Ovary (tissue), 9 donors: Measurements from ENCODE around the gene PPP1R9B. TPM values are rescaled to one million over a fixed set of nuclear protein-coding genes. Genes with fewer than 3 reads are reported as not detected.

Experiments used
- DNase-seq, 5 donors: peaks; one replicate each; pipeline ENCODE4 v3.0.0-alpha.2; 2019 to 2020
- H3K27ac ChIP-seq, 2 donors: fragments of 200-600 bp; one replicate each; pipeline versions ENCODE4 v1.5.1 to v1.8.0; 2019 to 2022
- H3K27me3 ChIP-seq: fragments of 200-600 bp; one replicate; pipeline ENCODE4 v1.8.0; 2022
- H3K36me3 ChIP-seq: fragments of 200-600 bp; sonication (generic); one replicate; pipeline ENCODE4 v1.5.1; 2019
- H3K4me1 ChIP-seq: one replicate; pipeline ENCODE4 v1.8.1; 2013; ENCODE audit warnings: mild to moderate bottlenecking, moderate library complexity; ENCODE audit not compliant: insufficient read depth
- H3K4me3 ChIP-seq: fragments of 200-600 bp; sonication (generic); one replicate; pipeline ENCODE4 v1.5.1; 2017
- H3K9me3 ChIP-seq, 2 donors: fragments of 200-600 bp in 1 of 2; sonication (generic) in 1 of 2; one replicate each; pipeline versions ENCODE4 v1.5.1 to v1.8.1; 2013 to 2019; ENCODE audit warnings: mild to moderate bottlenecking in 1 of 2, moderate library complexity in 1 of 2
- CTCF ChIP-seq, 3 donors: fragments of 450-650 bp in 2 of 3; fragments of 200-600 bp in 1 of 3; IDR thresholded peaks; one replicate each; pipeline versions ENCODE4 v1.5.1 to v1.8.0; 2016 to 2022; ENCODE audit warnings: antibody characterized with exemption in 3 of 3, mild to moderate bottlenecking in 1 of 3
- EP300 ChIP-seq: sonication (generic); formaldehyde crosslinking; IDR thresholded peaks from one replicate; pipeline ENCODE4 v1.6.1; 2017; ENCODE audit warnings: antibody characterized with exemption
- POLR2A ChIP-seq: fragments of 450-650 bp; IDR thresholded peaks from one replicate; pipeline ENCODE4 v1.6.1; 2017; ENCODE audit warnings: antibody characterized with exemption, mild to moderate bottlenecking, moderate library complexity
- WGBS, 3 donors: extraction: QIAGEN DNeasy Blood & Tissue Kit in 1 of 3; methylation state at CpG; one replicate each; pipeline versions ENCODE4 v1.1.5 to v1.1.7; 2013 to 2017; 5-methylcytosine and 5-hydroxymethylcytosine counted together
- intact Hi-C, 4 donors: fragments of 100-400 bp; cut with DNase I; formaldehyde crosslinking; loops; one replicate each; pipeline versions ENCODE4 v1.11.0 to v1.15.1; 2022 to 2023
- polyA plus RNA-seq, 2 donors: library from polyadenylated mRNA; stranded (reverse); fragments of 200-250 nt in 1 of 2; fragments of 350-450 nt in 1 of 2; fragmentation: Illumina TruSeq in 1 of 2; extraction: RNeasy Lipid Tissue Mini Kit (QIAGEN cat#74804) in 1 of 2; gene quantifications; one replicate each; pipeline ENCODE4 v1.2.3, GENCODE V29; 2013 to 2014
- total RNA-seq, 7 donors: library from RNA; depleted of rRNA in 2 of 7; stranded (reverse); fragments of >200 nt in 2 of 7; fragmentation: NEBNext Ultra II Directional in 3 of 7; extraction: Animal tissue kit (Norgen Biotek cat#: 25700) in 3 of 7; gene quantifications; one replicate each; pipeline versions ENCODE4 v1.1.0 to v1.2.4, GENCODE V29; 2016 to 2023
- donor health status: DM: no; HTN: no; CAD: no; lungs with moderate emphysema.
- donor health status: DM: no; HTN: no; CAD: no.
- donor health status: Bipolar disorder and iron deficiency.
- donor health status: DM: yes; HTN: yes; CAD: no.
- donor health status: DM: no; HTN: no; CAD: no.
- donor health status: DM: yes; HTN: yes; CAD: no.

PPP1R9B gene
- total and polyA plus RNA-seq, 9 donors: 14.8 to 109 (median 64.3) TPM

- H3K36me3 ChIP-seq: no peaks in the 10 kb centered on the region
- no peak overlapping the region for H3K4me3 ChIP-seq
- no peaks in the 10 kb centered on the region for H3K9me3 ChIP-seq
- 69 to 77% (median 76%) methylated on average over 15 of the region's 15 CpGs for WGBS, 3 donors
- no peaks in the 10 kb centered on the region for H3K27me3 ChIP-seq
- H3K4me1 ChIP-seq: peaks cover 2% of the 10 kb centered on the region
- TF ChIP-seq EP300: no peak
- TF ChIP-seq CTCF (IDR thresholded peaks at IDR 0.05): no peak
- no peak for TF ChIP-seq POLR2A
- intact Hi-C loops: loop anchor here in 3 of 4 donors (5.0 to 10.0 kb wide), 3 partner anchors 184 to 206 kb away; partner anchors contain the start of gene TMEM92 (in 1 of the 3)
- no peak for DNase-seq
- H3K27ac ChIP-seq: no peak overlapping the region
These were observed 59.2 kb downstream of the PPP1R9B start for GRCh38 chr17:50090971-50091917.

- H3K4me1 ChIP-seq: no peaks in the 10 kb centered on the region
- intact Hi-C loops: loop anchor here in 3 of 4 donors (5.0 to 10.0 kb wide), 3 partner anchors 185 to 207 kb away; partner anchors contain the start of gene TMEM92 (in 1 of the 3)
- no peaks in the 10 kb centered on the region for H3K9me3 ChIP-seq
- H3K4me3 ChIP-seq: no peak overlapping the region
- 70 to 75% (median 71%) methylated on average over 6 of the region's 6 CpGs for WGBS, 3 donors
- no peak for TF ChIP-seq EP300
- TF ChIP-seq CTCF (IDR thresholded peaks at IDR 0.05): no peak
- no peak for TF ChIP-seq POLR2A
- no peaks in the 10 kb centered on the region for H3K36me3 ChIP-seq
- no peak overlapping the region for H3K27ac ChIP-seq
- H3K27me3 ChIP-seq: no peaks in the 10 kb centered on the region
- DNase-seq: no peak
These were observed 60.4 kb downstream of the PPP1R9B start for GRCh38 chr17:50090071-50090470.

GRCh38 chr17:50088952-50089825 lies 61.3 kb downstream of the PPP1R9B start:
- H3K9me3 ChIP-seq: no peaks in the 10 kb centered on the region
- no peak overlapping the region for H3K27ac ChIP-seq
- DNase-seq: no peak
- no peaks in the 10 kb centered on the region for H3K27me3 ChIP-seq
- no peaks in the 10 kb centered on the region for H3K4me1 ChIP-seq
- intact Hi-C loops: loop anchor here in 3 of 4 donors (2.0 to 5.0 kb wide), 2 partner anchors 62 kb away; no protein-coding TSS in a partner anchor
- H3K36me3 ChIP-seq: no peaks in the 10 kb centered on the region
- no peak overlapping the region for H3K4me3 ChIP-seq
- WGBS, 3 donors: 75 to 78% (median 77%) methylated on average over 25 of the region's 25 CpGs
- no peak for TF ChIP-seq CTCF (IDR thresholded peaks at IDR 0.05)
- no peak for TF ChIP-seq EP300
- no peak for TF ChIP-seq POLR2A

- TF ChIP-seq CTCF (IDR thresholded peaks at IDR 0.05) (no peak), POLR2A (no peak), EP300 (no peak)
- Histone ChIP-seq H3K36me3 (no peaks in the 10 kb centered on the region), H3K9me3 (no peaks in the 10 kb centered on the region), H3K4me1 (no peaks in the 10 kb centered on the region), H3K27me3 (no peaks in the 10 kb centered on the region), H3K4me3 (no peak overlapping the region), H3K27ac (no peak overlapping the region)
- intact Hi-C loops: loop anchor here (2.0 to 5.0 kb wide), 2 partner anchors 61 kb away; no protein-coding TSS in a partner anchor
- 68 to 81% (median 68%) methylated on average over 19 of the region's 19 CpGs for WGBS, 3 donors
- DNase-seq: no peak
These were observed 62.5 kb downstream of the PPP1R9B start for GRCh38 chr17:50087912-50088405.
